Trophoblast cell (in vitro differentiated cells and primary cell): ENCODE measurements around the gene B9D1.

ENCODE experiments used
- DNase-seq, 2 donors: peaks; one replicate each; pipeline ENCODE4 v3.0.0-alpha.2; 2016
- H2AFZ ChIP-seq: 2 replicates; pipeline ENCODE4 v1.6.1; 2013; ENCODE audit warnings: low read length, moderate library complexity, mild to moderate bottlenecking; ENCODE audit not compliant: insufficient read depth, poor library complexity
- H2AK5ac ChIP-seq: 2 replicates; pipeline ENCODE4 v1.6.1; 2013; ENCODE audit warnings: mild to moderate bottlenecking, low read length
- H2BK120ac ChIP-seq: 2 replicates; pipeline ENCODE4 v1.6.1; 2013; ENCODE audit warnings: low read length, mild to moderate bottlenecking, moderate library complexity; ENCODE audit not compliant: insufficient read depth, poor library complexity
- H2BK12ac ChIP-seq: 2 replicates; pipeline ENCODE4 v1.6.1; 2013; ENCODE audit warnings: mild to moderate bottlenecking, low read length, moderate library complexity
- H2BK5ac ChIP-seq: 2 replicates; pipeline ENCODE4 v1.6.1; 2013; ENCODE audit warnings: low read length, low read depth, moderate library complexity, mild to moderate bottlenecking; ENCODE audit not compliant: poor library complexity
- H3K14ac ChIP-seq: 2 replicates; pipeline ENCODE4 v1.6.1; 2013; ENCODE audit warnings: mild to moderate bottlenecking, low read length
- H3K18ac ChIP-seq: 2 replicates; pipeline ENCODE4 v1.6.1; 2013; ENCODE audit warnings: mild to moderate bottlenecking, low read length
- H3K23ac ChIP-seq: 2 replicates; pipeline ENCODE4 v1.6.1; 2013; ENCODE audit warnings: low read length
- H3K27ac ChIP-seq: 2 replicates; pipeline ENCODE4 v1.5.1; 2013; ENCODE audit warnings: low read depth, mild to moderate bottlenecking, inconsistent platforms, low read length, moderate library complexity
- H3K27me3 ChIP-seq: 2 replicates; pipeline ENCODE4 v1.6.1; 2013; ENCODE audit warnings: inconsistent platforms, mild to moderate bottlenecking, low read length, moderate library complexity; ENCODE audit not compliant: insufficient read depth
- H3K36me3 ChIP-seq, 2 experiments: 1 replicate in 1 of 2; 2 replicates in 1 of 2; pipeline ENCODE4 v1.6.1; 2013; ENCODE audit warnings: low read length in 2 of 2, mild to moderate bottlenecking in 2 of 2, moderate library complexity in 1 of 2; ENCODE audit not compliant: insufficient read depth in 2 of 2, control insufficient read depth in 1 of 2
- H3K4ac ChIP-seq: 2 replicates; pipeline ENCODE4 v1.6.1; 2013; ENCODE audit warnings: low read depth, mild to moderate bottlenecking, low read length, moderate library complexity
- H3K4me1 ChIP-seq, 2 experiments: 1 replicate in 1 of 2; 2 replicates in 1 of 2; pipeline ENCODE4 v1.6.1; 2013; ENCODE audit warnings: low read length in 2 of 2, mild to moderate bottlenecking in 2 of 2, moderate library complexity in 1 of 2; ENCODE audit not compliant: insufficient read depth in 2 of 2, control insufficient read depth in 1 of 2
- H3K4me2 ChIP-seq: 2 replicates; pipeline ENCODE4 v1.6.1; 2013; ENCODE audit warnings: inconsistent platforms, mild to moderate bottlenecking, low read length, moderate library complexity
- H3K4me3 ChIP-seq: 2 replicates; pipeline ENCODE4 v1.5.1; 2013; ENCODE audit warnings: mild to moderate bottlenecking, low read depth, low read length, inconsistent platforms
- H3K79me1 ChIP-seq: one replicate; pipeline ENCODE4 v1.6.1; 2013; ENCODE audit warnings: low read length
- H3K79me2 ChIP-seq: 2 replicates; pipeline ENCODE4 v1.6.1; 2013; ENCODE audit warnings: low read length, mild to moderate bottlenecking; ENCODE audit not compliant: control insufficient read depth, insufficient read depth, poor library complexity
- H3K9ac ChIP-seq: 2 replicates; pipeline ENCODE4 v1.6.1; 2013; ENCODE audit warnings: mild to moderate bottlenecking, low read length
- H3K9me3 ChIP-seq: 2 replicates; pipeline ENCODE4 v1.6.1; 2013; ENCODE audit warnings: low read depth, mild to moderate bottlenecking, control low read depth, inconsistent platforms, low read length; ENCODE audit not compliant: insufficient read depth
- H4K12ac ChIP-seq: 2 replicates; pipeline ENCODE4 v1.6.1; 2013; ENCODE audit warnings: low read depth, mild to moderate bottlenecking, low read length, moderate library complexity
- H4K8ac ChIP-seq: 2 replicates; pipeline ENCODE4 v1.6.1; 2013; ENCODE audit warnings: low read depth, mild to moderate bottlenecking, low read length, moderate library complexity
- H4K91ac ChIP-seq: one replicate; pipeline ENCODE4 v1.6.1; 2013; ENCODE audit warnings: low read depth, mild to moderate bottlenecking, low read length, moderate library complexity
- WGBS: extraction: QIAGEN DNeasy Blood & Tissue Kit; methylation state at CpG from one replicate; pipeline ENCODE4 v1.1.7; 2013; ENCODE audit warnings: missing lambda C conversion rate; ENCODE audit not compliant: insufficient read length, insufficient coverage; ENCODE audit errors: extremely low coverage; 5-methylcytosine and 5-hydroxymethylcytosine counted together

Gene B9D1

DNA sequence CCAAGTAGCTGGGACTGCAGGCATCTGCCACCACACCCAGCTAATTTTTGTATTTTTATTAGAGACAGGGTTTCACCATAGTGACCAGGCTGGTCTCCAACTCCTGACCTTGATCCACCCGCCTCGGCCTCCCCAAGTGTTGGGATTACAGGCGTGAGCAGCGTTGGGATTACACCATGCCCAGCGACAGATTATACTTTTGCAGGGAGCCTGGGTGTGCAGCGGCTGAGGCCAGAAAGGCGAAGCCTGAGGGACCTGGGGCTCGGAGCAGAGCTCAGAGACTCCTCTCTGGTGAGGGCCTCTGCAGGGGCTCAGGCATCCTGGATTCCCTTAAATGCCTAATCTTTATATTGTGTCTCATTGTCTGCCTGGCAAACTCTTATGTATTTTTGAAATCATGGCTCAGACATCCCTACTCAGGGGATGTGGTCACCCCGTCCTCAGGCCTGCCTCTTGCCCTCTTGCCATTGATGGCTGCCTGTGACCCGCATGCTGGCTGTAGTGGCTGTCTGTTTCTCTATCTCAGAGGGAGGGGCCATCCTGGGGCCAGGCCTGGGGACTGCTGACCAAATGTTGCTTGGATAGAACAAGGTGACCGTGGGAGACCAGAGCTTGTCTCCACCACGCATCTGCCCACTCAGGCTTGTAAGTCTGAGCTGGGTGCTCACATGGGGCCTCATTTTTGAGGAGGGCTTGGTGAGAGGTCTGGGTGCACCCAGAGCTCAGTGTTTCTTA, 42.6 kb downstream of the B9D1 start:
- no peak overlapping the region for H3K27ac ChIP-seq
- H3K36me3 ChIP-seq = peaks cover 25 to 26% of the 10 kb centered on the region in 2 experiments
- no peak overlapping the region for H3K14ac ChIP-seq
- no peak overlapping the region for H2BK120ac ChIP-seq
- no peak overlapping the region for H3K23ac ChIP-seq
- H4K12ac ChIP-seq = no peak overlapping the region
- no peak overlapping the region for H3K4ac ChIP-seq
- no peaks in the 10 kb centered on the region for H3K79me1 ChIP-seq
- no peak overlapping the region for H3K9ac ChIP-seq
- no peaks in the 10 kb centered on the region for H3K9me3 ChIP-seq
- H3K4me2 ChIP-seq = no peak overlapping the region
- H4K8ac ChIP-seq = no peak overlapping the region
- peaks cover 4 to 5% of the 10 kb centered on the region in 2 experiments for H3K4me1 ChIP-seq
- WGBS = no CpG with 5 or more reads among the region's 12 CpGs
- H3K27me3 ChIP-seq = no peaks in the 10 kb centered on the region
- no peak overlapping the region for H3K4me3 ChIP-seq
- no peak overlapping the region for H2AFZ ChIP-seq
- peak; percentile 78 to 79 for DNase-seq
- H2BK12ac ChIP-seq = no peak overlapping the region
- H3K18ac ChIP-seq = no peak overlapping the region
- no peak overlapping the region for H2AK5ac ChIP-seq
- H4K91ac ChIP-seq = no peak overlapping the region
- no peaks in the 10 kb centered on the region for H3K79me2 ChIP-seq
- H2BK5ac ChIP-seq = no peak overlapping the region

DNA sequence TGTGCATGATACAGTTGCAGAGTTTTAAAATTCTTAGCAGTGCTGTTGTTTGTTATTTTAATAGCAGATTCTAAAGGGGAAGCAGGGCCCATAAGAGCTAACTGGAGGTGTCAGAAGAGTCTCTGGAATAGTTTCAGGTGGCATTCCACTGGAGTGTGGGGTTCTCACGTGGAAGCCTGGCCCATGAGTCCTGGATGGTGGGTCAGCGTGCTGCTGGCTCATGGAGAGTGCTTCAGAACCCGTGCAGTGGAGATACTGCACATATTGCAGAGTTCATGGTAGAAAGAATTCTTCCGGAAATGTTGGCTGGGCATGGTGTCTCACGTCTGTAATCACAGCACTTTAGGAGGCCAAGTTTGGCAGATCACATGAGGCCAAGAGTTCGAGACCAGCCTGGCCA, 43.9 kb downstream of the B9D1 start:
- H3K9ac ChIP-seq = no peak overlapping the region
- H3K4me3 ChIP-seq = no peak overlapping the region
- H3K27ac ChIP-seq = no peak overlapping the region
- H3K4me1 ChIP-seq = peaks cover 4 to 5% of the 10 kb centered on the region in 2 experiments
- no peak overlapping the region for H4K8ac ChIP-seq
- no peak overlapping the region for H4K91ac ChIP-seq
- no peak overlapping the region for H2BK5ac ChIP-seq
- H3K79me2 ChIP-seq = no peaks in the 10 kb centered on the region
- H2BK12ac ChIP-seq = no peak overlapping the region
- no peak overlapping the region for H4K12ac ChIP-seq
- no peaks in the 10 kb centered on the region for H3K9me3 ChIP-seq
- no peak overlapping the region for H3K14ac ChIP-seq
- no peaks in the 10 kb centered on the region for H3K79me1 ChIP-seq
- DNase-seq = no peak
- no peak overlapping the region for H2AFZ ChIP-seq
- H2BK120ac ChIP-seq = no peak overlapping the region
- WGBS = no CpG with 5 or more reads among the region's 6 CpGs
- H3K18ac ChIP-seq = no peak overlapping the region
- H2AK5ac ChIP-seq = no peak overlapping the region
- no peak overlapping the region for H3K23ac ChIP-seq
- peaks cover 35 to 36% of the 10 kb centered on the region in 2 experiments for H3K36me3 ChIP-seq
- no peak overlapping the region for H3K4ac ChIP-seq
- no peak overlapping the region for H3K4me2 ChIP-seq
- H3K27me3 ChIP-seq = no peaks in the 10 kb centered on the region

DNA sequence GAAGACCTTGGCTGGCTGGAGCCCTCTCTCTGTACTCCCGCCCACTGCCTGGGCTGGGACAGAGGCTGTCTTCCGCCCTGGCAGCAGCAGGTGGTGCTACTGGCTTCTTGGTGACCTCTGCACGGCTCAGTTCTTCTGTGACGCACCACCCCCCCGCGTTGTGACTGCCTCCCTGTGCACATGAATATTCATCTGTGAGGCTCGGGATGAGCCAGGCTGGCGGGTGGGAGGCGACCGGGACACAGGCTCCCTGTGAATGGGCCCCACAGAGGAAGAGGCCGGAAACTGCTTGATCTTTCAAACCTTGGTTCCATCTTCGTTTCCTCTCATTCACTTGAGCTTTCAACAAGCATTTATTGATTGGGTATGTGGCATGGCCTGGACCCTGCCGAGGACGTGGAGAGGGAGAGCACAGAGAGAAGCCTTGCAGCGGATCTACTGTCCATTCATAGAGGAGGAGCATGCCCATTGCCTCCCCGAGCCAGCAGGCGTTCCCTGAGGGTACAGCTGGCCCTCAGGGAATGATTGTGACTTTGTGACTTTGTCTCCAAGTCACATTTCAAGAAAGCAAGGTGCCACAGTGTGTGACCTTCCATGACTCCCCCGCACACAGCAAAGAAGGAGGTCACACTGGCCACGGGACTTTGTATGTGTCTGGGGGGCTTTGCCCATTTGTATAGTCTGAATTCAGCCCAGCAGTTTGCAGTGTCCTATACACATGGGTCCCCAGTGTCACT, 45.0 kb downstream of the B9D1 start:
- Histone ChIP-seq H3K9me3 (no peaks in the 10 kb centered on the region), H3K27ac (no peak overlapping the region), H3K4me3 (no peak overlapping the region), H3K36me3 (peaks cover 41 to 45% of the 10 kb centered on the region in 2 experiments), H3K79me1 (no peaks in the 10 kb centered on the region), H3K4ac (no peak overlapping the region), H4K91ac (no peak overlapping the region), H2AK5ac (no peak overlapping the region), H4K8ac (no peak overlapping the region), H3K27me3 (no peaks in the 10 kb centered on the region), H2BK5ac (no peak overlapping the region), H2BK12ac (no peak overlapping the region), H2BK120ac (no peak overlapping the region), H3K9ac (no peak overlapping the region), H2AFZ (no peak overlapping the region), H3K18ac (no peak overlapping the region), H3K14ac (no peak overlapping the region), H3K23ac (no peak overlapping the region), H4K12ac (no peak overlapping the region), H3K4me2 (no peak overlapping the region), H3K4me1 (peaks cover 4 to 6% of the 10 kb centered on the region in 2 experiments), H3K79me2 (no peaks in the 10 kb centered on the region)
- WGBS = no CpG with 5 or more reads among the region's 19 CpGs
- DNase-seq = peak; percentile 73 to 76

DNA sequence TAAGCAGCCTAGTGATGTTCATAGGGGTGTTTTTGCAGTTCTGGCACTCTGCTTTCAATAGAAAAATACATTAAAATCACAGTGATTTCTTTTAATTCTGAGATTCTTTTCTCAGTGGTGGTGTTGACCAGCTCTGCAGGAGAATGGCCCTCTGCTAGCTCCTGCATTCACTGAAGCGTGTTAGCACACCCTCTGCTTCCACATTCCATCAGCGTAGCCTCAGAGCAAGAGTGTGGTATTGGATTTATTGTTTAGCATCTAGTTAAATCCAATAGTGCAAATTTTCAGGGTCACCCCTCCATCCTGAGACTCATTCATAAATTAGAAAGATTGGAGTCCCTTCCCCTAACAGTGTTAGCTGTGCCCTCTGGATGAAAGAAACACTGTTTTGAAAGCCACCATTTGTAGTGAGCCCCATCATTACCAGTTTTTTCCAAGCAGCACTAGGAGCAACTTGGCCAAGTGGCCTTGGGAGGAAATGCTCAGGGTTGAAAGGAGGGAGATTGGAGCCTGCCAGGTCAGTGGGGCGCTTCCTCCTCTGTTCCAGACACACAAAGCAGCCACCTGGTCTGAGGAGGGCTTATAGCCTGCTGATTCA, 45.7 kb downstream of the B9D1 start:
- H3K18ac ChIP-seq = no peak overlapping the region
- no peak overlapping the region for H3K27ac ChIP-seq
- no peaks in the 10 kb centered on the region for H3K79me2 ChIP-seq
- H3K23ac ChIP-seq = no peak overlapping the region
- H4K12ac ChIP-seq = no peak overlapping the region
- no peaks in the 10 kb centered on the region for H3K27me3 ChIP-seq
- DNase-seq = no peak
- no peak overlapping the region for H2BK120ac ChIP-seq
- no peak overlapping the region for H2BK5ac ChIP-seq
- H3K4me3 ChIP-seq = no peak overlapping the region
- no peak overlapping the region for H3K9ac ChIP-seq
- H3K4me2 ChIP-seq = no peak overlapping the region
- H3K4me1 ChIP-seq = peaks cover 8 to 12% of the 10 kb centered on the region in 2 experiments
- no peak overlapping the region for H2AFZ ChIP-seq
- no peaks in the 10 kb centered on the region for H3K9me3 ChIP-seq
- no peak overlapping the region for H4K8ac ChIP-seq
- H3K4ac ChIP-seq = no peak overlapping the region
- peaks cover 43 to 51% of the 10 kb centered on the region in 2 experiments for H3K36me3 ChIP-seq
- peaks cover 2% of the 10 kb centered on the region for H3K79me1 ChIP-seq
- no peak overlapping the region for H2AK5ac ChIP-seq
- H2BK12ac ChIP-seq = no peak overlapping the region
- no peak overlapping the region for H3K14ac ChIP-seq
- no CpG with 5 or more reads among the region's 3 CpGs for WGBS
- no peak overlapping the region for H4K91ac ChIP-seq
